Measurements from ENCODE around the gene TMEM183A. TPM values are rescaled to one million over a fixed set of nuclear protein-coding genes. Genes with fewer than 3 reads are reported as not detected.

The TMEM183A gene
- total and polyA plus RNA-seq, 9 of the 15 experiments (the other 6 are each of a cell fraction or from before 2014, with no cell fraction given): 23.4 to 190 (median 124) TPM

DNA sequence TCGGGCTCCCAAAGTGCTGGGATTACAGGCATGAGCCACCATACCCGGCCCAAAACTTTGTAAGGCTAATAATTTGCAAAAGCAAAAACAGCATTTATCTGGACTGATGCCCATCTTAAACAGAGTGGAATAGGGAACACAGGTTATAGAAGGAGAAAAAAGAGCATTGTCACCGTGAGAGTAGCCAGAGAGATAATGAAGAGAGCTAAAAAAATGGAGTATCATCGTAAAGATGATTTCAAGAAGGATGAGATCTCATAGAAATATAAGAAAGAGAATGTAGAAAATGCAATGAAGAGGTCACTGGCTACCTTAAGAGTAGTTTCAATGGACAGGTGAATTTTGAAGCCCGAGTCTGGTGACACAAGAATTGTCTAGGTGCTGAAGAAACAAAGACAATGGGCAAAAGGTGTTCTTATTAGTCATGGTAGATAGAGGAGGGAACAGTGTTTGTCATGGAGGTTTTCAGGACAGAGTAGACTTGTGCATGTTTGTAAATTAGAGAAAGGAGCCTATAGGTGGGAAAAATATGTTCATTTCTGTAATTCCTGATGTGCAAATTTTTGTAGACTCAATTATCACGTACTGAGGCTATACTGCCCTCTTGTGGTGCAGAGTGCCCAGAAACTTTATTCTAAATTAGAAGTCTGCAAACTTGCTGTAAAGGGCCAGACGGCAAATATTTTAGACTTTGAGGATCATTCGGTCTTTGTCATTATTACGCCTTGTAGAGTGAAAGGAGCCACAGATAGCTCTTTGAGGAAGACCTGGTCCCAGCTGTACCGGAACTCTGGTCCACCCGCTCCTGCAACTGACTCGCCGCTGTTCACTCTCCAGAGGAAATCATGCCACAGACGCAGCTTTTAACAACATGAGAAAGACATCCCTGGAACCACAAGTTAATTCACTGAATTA lies 8.1 kb upstream of the TMEM183A start (continued):
- TF ChIP-seq SMC3 (conservative IDR thresholded peaks at IDR 0.05; ENCODE audit: insufficient read depth, low read depth, low read length) (peak; percentile 79), MAFG (tag; conservative IDR thresholded peaks at IDR 0.05) (peak; percentile 93), ZNF263 (CRISPR knock-in tag; IDR thresholded peaks at IDR 0.05; ENCODE audit: borderline replicate concordance) (no peak), DMBX1 (CRISPR knock-in tag; IDR thresholded peaks at IDR 0.05; ENCODE audit: borderline replicate concordance) (0 out of 2 replicates have a peak, but pooled peaks have one; percentile 33), EP300 (IDR thresholded peaks at IDR 0.05; ENCODE audit: low read length) (0 out of 2 replicates have a peak, but pooled peaks have one; percentile 29), TRIM24 (IDR thresholded peaks at IDR 0.05) (no peak), RFX5 (IDR thresholded peaks at IDR 0.05; ENCODE audit: low read depth, low read length) (no peak), JUN (IDR thresholded peaks at IDR 0.05; ENCODE audit: borderline replicate concordance, low read depth, low read length) (0 out of 2 replicates have a peak, but pooled peaks have one; percentile 15), JUN (CRISPR knock-in tag; IDR thresholded peaks at IDR 0.05; ENCODE audit: borderline replicate concordance) (no peak), ZKSCAN1 (IDR thresholded peaks at IDR 0.05; ENCODE audit: low read depth, low read length) (no peak), DNMT1 (IDR thresholded peaks at IDR 0.05) (no peak), ZNF699 (CRISPR knock-in tag; IDR thresholded peaks at IDR 0.05; ENCODE audit: insufficient replicate concordance) (no peak), ARID1B (IDR thresholded peaks at IDR 0.05) (peak; percentile 63; the same call in 1 of the 2 replicates), NR3C1 (CRISPR knock-in tag; IDR thresholded peaks at IDR 0.05) (no peak), ZNF778 (CRISPR knock-in tag; IDR thresholded peaks at IDR 0.05) (no peak), ESRRB (CRISPR knock-in tag; IDR thresholded peaks at IDR 0.05; ENCODE audit: borderline replicate concordance) (no peak), TEAD4 (IDR thresholded peaks at IDR 0.05; ENCODE audit: low read length) (no peak), TEAD4 (CRISPR knock-in tag; IDR thresholded peaks at IDR 0.05; ENCODE audit: borderline replicate concordance) (no peak)
- TF ChIP-seq, protein P1, sequence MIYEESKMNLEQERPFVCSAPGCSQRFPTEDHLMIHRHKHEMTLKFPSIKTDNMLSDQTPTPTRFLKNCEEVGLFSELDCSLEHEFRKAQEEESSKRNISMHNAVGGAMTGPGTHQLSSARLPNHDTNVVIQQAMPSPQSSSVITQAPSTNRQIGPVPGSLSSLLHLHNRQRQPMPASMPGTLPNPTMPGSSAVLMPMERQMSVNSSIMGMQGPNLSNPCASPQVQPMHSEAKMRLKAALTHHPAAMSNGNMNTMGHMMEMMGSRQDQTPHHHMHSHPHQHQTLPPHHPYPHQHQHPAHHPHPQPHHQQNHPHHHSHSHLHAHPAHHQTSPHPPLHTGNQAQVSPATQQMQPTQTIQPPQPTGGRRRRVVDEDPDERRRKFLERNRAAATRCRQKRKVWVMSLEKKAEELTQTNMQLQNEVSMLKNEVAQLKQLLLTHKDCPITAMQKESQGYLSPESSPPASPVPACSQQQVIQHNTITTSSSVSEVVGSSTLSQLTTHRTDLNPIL (CRISPR knock-in tag; IDR thresholded peaks at IDR 0.05): no peak
- TF ChIP-seq, protein P2, sequence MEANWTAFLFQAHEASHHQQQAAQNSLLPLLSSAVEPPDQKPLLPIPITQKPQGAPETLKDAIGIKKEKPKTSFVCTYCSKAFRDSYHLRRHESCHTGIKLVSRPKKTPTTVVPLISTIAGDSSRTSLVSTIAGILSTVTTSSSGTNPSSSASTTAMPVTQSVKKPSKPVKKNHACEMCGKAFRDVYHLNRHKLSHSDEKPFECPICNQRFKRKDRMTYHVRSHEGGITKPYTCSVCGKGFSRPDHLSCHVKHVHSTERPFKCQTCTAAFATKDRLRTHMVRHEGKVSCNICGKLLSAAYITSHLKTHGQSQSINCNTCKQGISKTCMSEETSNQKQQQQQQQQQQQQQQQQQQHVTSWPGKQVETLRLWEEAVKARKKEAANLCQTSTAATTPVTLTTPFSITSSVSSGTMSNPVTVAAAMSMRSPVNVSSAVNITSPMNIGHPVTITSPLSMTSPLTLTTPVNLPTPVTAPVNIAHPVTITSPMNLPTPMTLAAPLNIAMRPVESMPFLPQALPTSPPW (CRISPR knock-in tag; IDR thresholded peaks at IDR 0.05): peak; percentile 30; the same call in 1 of the 2 replicates
- TF ChIP-seq, protein P3, sequence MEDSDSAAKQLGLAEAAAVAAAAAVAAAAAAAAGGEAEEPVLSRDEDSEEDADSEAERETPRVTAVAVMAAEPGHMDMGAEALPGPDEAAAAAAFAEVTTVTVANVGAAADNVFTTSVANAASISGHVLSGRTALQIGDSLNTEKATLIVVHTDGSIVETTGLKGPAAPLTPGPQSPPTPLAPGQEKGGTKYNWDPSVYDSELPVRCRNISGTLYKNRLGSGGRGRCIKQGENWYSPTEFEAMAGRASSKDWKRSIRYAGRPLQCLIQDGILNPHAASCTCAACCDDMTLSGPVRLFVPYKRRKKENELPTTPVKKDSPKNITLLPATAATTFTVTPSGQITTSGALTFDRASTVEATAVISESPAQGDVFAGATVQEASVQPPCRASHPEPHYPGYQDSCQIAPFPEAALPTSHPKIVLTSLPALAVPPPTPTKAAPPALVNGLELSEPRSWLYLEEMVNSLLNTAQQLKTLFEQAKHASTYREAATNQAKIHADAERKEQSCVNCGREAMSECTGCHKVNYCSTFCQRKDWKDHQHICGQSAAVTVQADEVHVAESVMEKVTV (CRISPR knock-in tag; IDR thresholded peaks at IDR 0.05): peak; percentile 93
- TF ChIP-seq, protein P4, sequence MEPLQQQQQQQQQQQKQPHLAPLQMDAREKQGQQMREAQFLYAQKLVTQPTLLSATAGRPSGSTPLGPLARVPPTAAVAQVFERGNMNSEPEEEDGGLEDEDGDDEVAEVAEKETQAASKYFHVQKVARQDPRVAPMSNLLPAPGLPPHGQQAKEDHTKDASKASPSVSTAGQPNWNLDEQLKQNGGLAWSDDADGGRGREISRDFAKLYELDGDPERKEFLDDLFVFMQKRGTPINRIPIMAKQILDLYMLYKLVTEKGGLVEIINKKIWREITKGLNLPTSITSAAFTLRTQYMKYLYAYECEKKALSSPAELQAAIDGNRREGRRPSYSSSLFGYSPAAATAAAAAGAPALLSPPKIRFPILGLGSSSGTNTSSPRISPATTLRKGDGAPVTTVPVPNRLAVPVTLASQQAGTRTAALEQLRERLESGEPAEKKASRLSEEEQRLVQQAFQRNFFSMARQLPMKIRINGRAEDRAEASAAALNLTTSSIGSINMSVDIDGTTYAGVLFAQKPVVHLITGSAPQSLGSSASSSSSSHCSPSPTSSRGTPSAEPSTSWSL (CRISPR knock-in tag; IDR thresholded peaks at IDR 0.05; ENCODE audit: borderline replicate concordance): 0 out of 2 replicates have a peak, but pooled peaks have one; percentile 20
